Adrenal gland (tissue), 12 donors: ENCODE results near the gene DALRD3. TPM values are rescaled to one million over a fixed set of nuclear protein-coding genes. Genes with fewer than 3 reads are reported as not detected.
A peak's percentile ranks its signal among the peaks of the same experiment; 100 is the strongest.

Experiments used
- DNase-seq, 7 donors: peaks; one replicate each; pipeline ENCODE4 v3.0.0-alpha.2; 2019 to 2020
- H3K27ac ChIP-seq, 5 donors: fragments of 200-600 bp; sonication (generic) in 4 of 5; 1 replicate in 3 of 5; 2 replicates in 2 of 5; pipeline versions ENCODE4 v1.5.1 to v1.8.0; 2016 to 2020; ENCODE audit warnings: mild to moderate bottlenecking in 1 of 5
- H3K27me3 ChIP-seq: fragments of 200-600 bp; 2 replicates; pipeline ENCODE4 v1.8.0; 2021
- H3K36me3 ChIP-seq, 2 donors: fragments of 200-600 bp; replicated peaks in 1 of 2; 1 replicate in 1 of 2; 2 replicates in 1 of 2; pipeline versions ENCODE4 v1.5.1 to v1.8.0; 2018 to 2022
- H3K4me1 ChIP-seq, 2 donors: fragments of 200-600 bp; replicated peaks in 1 of 2; 1 replicate in 1 of 2; 2 replicates in 1 of 2; pipeline versions ENCODE4 v1.5.1 to v1.8.0; 2018 to 2021
- H3K4me3 ChIP-seq, 4 donors: fragments of 200-600 bp; sonication (generic) in 3 of 4; one replicate each; pipeline ENCODE4 v1.5.1; 2016 to 2018
- H3K9me3 ChIP-seq, 3 donors: fragments of 200-600 bp; sonication (generic) in 1 of 3; replicated peaks in 1 of 3; 1 replicate in 2 of 3; 2 replicates in 1 of 3; pipeline versions ENCODE4 v1.5.1 to v1.8.0; 2016 to 2021
- POLR2A ChIP-seq, 2 donors: fragments of 450-650 bp; IDR thresholded peaks; one replicate each; pipeline ENCODE4 v1.6.1; 2017; ENCODE audit warnings: antibody characterized with exemption in 2 of 2, mild to moderate bottlenecking in 2 of 2, moderate library complexity in 1 of 2
- WGBS, 4 donors: extraction: QIAGEN DNeasy Blood & Tissue Kit in 2 of 4; methylation state at CpG; one replicate each; pipeline versions ENCODE4 v1.1.5 to v1.1.7; 2013 to 2017; 5-methylcytosine and 5-hydroxymethylcytosine counted together
- intact Hi-C, 2 donors: fragments of 100-400 bp; cut with DNase I; formaldehyde crosslinking; loops; one replicate each; pipeline versions ENCODE4 v1.14.1 to v1.15.0; 2022 to 2023
- polyA plus RNA-seq, 3 donors: library from polyadenylated mRNA; stranded (reverse); fragments of 200-250 nt in 2 of 3; fragments of 350-450 nt in 1 of 3; fragmentation: Illumina TruSeq in 1 of 3; extraction: RNeasy Lipid Tissue Mini Kit (QIAGEN cat#74804) in 1 of 3; gene quantifications; one replicate each; pipeline ENCODE4 v1.2.3, GENCODE V29; 2013 to 2014
- total RNA-seq, 9 donors: library from RNA; depleted of rRNA in 4 of 9; stranded (reverse); fragments of >200 nt in 4 of 9; fragments of 120-200 nt in 1 of 9; fragmentation: NEBNext Ultra II Directional in 1 of 9; extraction: Animal tissue kit (Norgen Biotek cat#: 25700) in 1 of 9; gene quantifications; one replicate each; pipeline versions ENCODE4 v1.1.0 to v1.2.4, GENCODE V29; 2013 to 2023
- TF ChIP-seq, protein P1 (sequence below), 6 experiments: fragments of 450-650 bp in 4 of 6; fragments of 200-600 bp in 2 of 6; sonication (generic) in 1 of 6; IDR thresholded peaks; 1 replicate in 5 of 6; 2 replicates in 1 of 6; pipeline versions ENCODE4 v1.5.1 to v1.8.0; 2016 to 2021; ENCODE audit warnings: antibody characterized with exemption in 6 of 6, mild to moderate bottlenecking in 2 of 6, moderate library complexity in 1 of 6
- donor health status: healthy with polysubstance abuse.
- donor health status: Bipolar disorder and iron deficiency.
- donor health status: DM: yes; HTN: yes; CAD: no.
- donor health status: DM: no; HTN: no; CAD: no.
- donor health status: DM: no; HTN: no; CAD: no.
- donor health status: DM: yes; HTN: yes; CAD: no.

Gene DALRD3
- total and polyA plus RNA-seq, 12 donors, result 18.4 to 87.9 (median 46.7) TPM

DNA sequence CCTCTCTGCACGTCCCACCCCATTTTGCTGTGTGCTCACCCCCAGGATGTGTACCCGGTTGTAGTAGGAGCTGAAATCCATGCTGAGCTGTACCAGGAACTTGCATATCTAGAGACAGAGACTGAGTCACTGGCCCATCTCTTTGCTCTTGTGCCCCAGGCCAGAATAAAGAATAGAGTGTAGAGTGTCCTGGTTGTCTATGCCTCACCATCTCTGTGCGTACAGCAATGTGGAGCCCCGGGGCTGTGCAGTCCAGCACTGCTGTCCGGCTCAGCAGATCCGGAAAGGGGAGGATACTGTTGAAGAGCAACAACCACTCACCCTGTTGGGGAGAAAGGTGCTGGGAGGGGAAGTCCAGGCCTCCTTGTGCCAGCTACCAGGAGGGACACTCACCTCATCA lies 2.6 kb downstream of the DALRD3 start:
- no peak for DNase-seq
- H3K36me3 ChIP-seq, result peaks cover 0 to 42% of the 10 kb centered on the region in 2 donors
- peaks cover 32 to 52% of the 10 kb centered on the region in 2 donors for H3K4me1 ChIP-seq
- no peaks in the 10 kb centered on the region for H3K27me3 ChIP-seq
- TF ChIP-seq, protein P1, sequence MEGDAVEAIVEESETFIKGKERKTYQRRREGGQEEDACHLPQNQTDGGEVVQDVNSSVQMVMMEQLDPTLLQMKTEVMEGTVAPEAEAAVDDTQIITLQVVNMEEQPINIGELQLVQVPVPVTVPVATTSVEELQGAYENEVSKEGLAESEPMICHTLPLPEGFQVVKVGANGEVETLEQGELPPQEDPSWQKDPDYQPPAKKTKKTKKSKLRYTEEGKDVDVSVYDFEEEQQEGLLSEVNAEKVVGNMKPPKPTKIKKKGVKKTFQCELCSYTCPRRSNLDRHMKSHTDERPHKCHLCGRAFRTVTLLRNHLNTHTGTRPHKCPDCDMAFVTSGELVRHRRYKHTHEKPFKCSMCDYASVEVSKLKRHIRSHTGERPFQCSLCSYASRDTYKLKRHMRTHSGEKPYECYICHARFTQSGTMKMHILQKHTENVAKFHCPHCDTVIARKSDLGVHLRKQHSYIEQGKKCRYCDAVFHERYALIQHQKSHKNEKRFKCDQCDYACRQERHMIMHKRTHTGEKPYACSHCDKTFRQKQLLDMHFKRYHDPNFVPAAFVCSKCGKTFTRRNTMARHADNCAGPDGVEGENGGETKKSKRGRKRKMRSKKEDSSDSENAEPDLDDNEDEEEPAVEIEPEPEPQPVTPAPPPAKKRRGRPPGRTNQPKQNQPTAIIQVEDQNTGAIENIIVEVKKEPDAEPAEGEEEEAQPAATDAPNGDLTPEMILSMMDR (IDR thresholded peaks at IDR 0.05), result no peak
- H3K9me3 ChIP-seq, result no peaks in the 10 kb centered on the region
- no peak overlapping the region for H3K4me3 ChIP-seq
- H3K27ac ChIP-seq, result no peak overlapping the region
- WGBS, 4 donors, result 74 to 88% (median 83%) methylated on average over 4 to 6 of the region's 6 CpGs
- intact Hi-C loops, result no loop called here

DNA sequence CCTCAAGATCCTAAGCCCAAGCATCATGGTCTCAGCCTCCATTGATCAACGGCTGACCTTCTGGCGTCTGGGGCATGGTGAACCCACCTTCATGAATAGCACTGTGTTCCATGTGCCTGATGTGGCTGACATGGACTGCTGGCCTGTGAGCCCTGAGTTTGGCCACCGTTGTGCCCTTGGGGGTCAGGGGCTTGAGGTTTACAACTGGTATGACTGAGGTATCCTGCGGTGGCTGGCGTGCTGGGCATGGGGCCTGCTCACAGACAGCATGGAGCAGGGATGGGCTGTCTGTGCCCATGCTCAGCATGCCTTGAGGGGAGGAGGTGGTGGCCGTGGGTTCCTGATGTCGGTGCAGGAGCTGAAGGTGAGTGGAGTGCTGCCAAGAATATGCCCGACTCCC lies 3.3 kb downstream of the DALRD3 start:
- Histone ChIP-seq H3K9me3 (no peaks in the 10 kb centered on the region), H3K4me3 (no peak overlapping the region), H3K4me1 (peaks cover 26 to 45% of the 10 kb centered on the region in 2 donors), H3K27me3 (no peaks in the 10 kb centered on the region), H3K36me3 (peaks cover 0 to 42% of the 10 kb centered on the region in 2 donors), H3K27ac (no peak overlapping the region)
- intact Hi-C loops, result no loop called here
- DNase-seq, result no peak
- WGBS, 4 donors, result 64 to 77% (median 73%) methylated on average over 3 to 8 of the region's 8 CpGs
- TF ChIP-seq, protein P1 (IDR thresholded peaks at IDR 0.05), result no peak
- TF ChIP-seq POLR2A (IDR thresholded peaks at IDR 0.05), result no peak

DNA sequence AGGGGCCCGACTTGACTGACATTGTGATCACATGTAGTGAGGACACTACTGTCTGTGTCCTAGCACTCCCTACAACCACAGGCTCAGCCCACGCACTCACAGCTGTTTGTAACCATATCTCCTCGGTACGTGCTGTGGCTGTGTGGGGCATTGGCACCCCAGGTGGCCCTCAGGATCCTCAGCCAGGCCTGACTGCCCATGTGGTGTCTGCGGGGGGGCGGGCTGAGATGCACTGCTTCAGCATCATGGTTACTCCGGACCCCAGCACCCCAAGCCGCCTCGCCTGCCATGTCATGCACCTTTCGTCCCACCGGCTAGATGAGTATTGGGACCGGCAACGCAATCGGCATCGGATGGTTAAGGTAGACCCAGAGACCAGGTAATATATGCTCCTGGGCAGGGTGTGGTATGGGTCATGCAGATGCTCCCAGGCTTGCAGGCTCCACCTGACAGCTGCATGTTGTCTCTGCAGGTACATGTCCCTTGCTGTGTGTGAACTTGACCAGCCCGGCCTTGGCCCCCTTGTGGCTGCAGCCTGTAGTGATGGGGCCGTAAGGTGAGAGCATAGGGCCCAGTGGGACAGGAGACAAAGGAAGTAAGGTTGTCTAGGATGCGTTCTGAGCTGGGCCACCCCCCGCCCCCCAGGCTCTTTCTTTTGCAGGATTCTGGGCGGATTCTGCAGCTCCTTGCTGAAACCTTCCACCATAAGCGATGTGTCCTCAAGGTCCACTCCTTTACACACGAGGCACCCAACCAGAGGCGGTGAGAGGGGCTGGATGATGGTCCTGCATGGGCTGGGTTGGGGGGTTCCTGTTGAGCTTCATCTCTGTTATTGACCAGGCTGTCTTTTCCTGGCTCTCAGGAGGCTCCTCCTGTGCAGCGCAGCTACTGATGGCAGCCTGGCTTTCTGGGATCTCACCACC lies 4.4 kb downstream of the DALRD3 start:
- Histone ChIP-seq H3K36me3 (peaks cover 0 to 42% of the 10 kb centered on the region in 2 donors), H3K27me3 (no peaks in the 10 kb centered on the region), H3K4me1 (peaks cover 22 to 34% of the 10 kb centered on the region in 2 donors), H3K27ac (no peak overlapping the region), H3K4me3 (no peak overlapping the region), H3K9me3 (no peaks in the 10 kb centered on the region)
- 82 to 92% (median 87%) methylated on average over 16 to 24 of the region's 24 CpGs for WGBS, 4 donors
- TF ChIP-seq, protein P1 (IDR thresholded peaks at IDR 0.05), result peak; percentile 10 to 50 (median 36)
- no peak for TF ChIP-seq POLR2A (IDR thresholded peaks at IDR 0.05)
- peak in 1 of 7 donors; percentile 47 for DNase-seq
- intact Hi-C loops, result no loop called here

DNA sequence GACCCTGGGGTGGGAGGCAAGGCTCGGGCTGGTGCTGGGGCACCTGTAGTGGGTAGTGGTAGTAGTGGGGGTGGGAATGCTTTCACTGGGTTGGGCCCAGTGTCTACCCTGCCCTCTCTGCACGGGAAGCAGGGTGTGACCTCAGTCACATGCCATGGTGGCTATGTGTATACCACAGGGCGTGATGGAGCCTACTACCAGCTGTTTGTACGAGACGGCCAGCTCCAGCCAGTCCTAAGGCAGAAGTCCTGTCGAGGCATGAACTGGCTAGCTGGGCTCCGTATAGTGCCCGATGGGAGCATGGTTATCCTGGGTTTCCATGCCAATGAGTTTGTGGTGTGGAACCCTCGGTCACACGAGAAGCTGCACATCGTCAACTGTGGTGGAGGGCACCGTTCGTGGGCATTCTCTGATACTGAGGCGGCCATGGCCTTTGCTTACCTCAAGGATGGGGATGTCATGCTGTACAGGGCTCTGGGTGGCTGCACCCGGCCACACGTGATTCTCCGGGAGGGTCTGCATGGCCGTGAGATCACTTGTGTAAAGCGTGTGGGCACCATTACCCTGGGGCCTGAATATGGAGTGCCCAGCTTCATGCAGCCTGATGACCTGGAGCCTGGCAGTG lies 5.2 kb downstream of the DALRD3 start:
- peak overlapping the region in 3 of 5 donors; percentile 32 to 64 (median 58) for H3K27ac ChIP-seq
- peak in 1 of 7 donors; percentile 21 for DNase-seq
- H3K9me3 ChIP-seq, result no peaks in the 10 kb centered on the region
- peaks cover 23 to 37% of the 10 kb centered on the region in 2 donors for H3K4me1 ChIP-seq
- 81 to 88% (median 83%) methylated on average over 10 to 19 of the region's 19 CpGs for WGBS, 4 donors
- intact Hi-C loops, result no loop called here
- H3K27me3 ChIP-seq, result no peaks in the 10 kb centered on the region
- no peak overlapping the region for H3K4me3 ChIP-seq
- no peak for TF ChIP-seq POLR2A (IDR thresholded peaks at IDR 0.05)
- TF ChIP-seq, protein P1 (IDR thresholded peaks at IDR 0.05), result no peak
- H3K36me3 ChIP-seq, result peaks cover 0 to 42% of the 10 kb centered on the region in 2 donors
